ENCODE data around the gene SLIT1.

The SLIT1 gene

GRCh38 chr10:97220355-97220754 is 34.6 kb upstream of the SLIT1 start:
- H3K4me3 ChIP-seq (ENCODE audit: low read depth, low read length, poor library complexity, severe bottlenecking): no peak overlapping the region
- H3K9me2 ChIP-seq (ENCODE audit: low read depth, low read length): no peaks in the 10 kb centered on the region
- no peak overlapping the region for H3K4me2 ChIP-seq (ENCODE audit: low read length)
- H3K79me2 ChIP-seq (ENCODE audit: insufficient read depth, low read length): no peaks in the 10 kb centered on the region
- H4K20me1 ChIP-seq (ENCODE audit: insufficient read depth, low read length): no peaks in the 10 kb centered on the region
- TF ChIP-seq EZH2 (IDR thresholded peaks at IDR 0.05; ENCODE audit: borderline replicate concordance, low read length): no peak
- TF ChIP-seq, protein P1, sequence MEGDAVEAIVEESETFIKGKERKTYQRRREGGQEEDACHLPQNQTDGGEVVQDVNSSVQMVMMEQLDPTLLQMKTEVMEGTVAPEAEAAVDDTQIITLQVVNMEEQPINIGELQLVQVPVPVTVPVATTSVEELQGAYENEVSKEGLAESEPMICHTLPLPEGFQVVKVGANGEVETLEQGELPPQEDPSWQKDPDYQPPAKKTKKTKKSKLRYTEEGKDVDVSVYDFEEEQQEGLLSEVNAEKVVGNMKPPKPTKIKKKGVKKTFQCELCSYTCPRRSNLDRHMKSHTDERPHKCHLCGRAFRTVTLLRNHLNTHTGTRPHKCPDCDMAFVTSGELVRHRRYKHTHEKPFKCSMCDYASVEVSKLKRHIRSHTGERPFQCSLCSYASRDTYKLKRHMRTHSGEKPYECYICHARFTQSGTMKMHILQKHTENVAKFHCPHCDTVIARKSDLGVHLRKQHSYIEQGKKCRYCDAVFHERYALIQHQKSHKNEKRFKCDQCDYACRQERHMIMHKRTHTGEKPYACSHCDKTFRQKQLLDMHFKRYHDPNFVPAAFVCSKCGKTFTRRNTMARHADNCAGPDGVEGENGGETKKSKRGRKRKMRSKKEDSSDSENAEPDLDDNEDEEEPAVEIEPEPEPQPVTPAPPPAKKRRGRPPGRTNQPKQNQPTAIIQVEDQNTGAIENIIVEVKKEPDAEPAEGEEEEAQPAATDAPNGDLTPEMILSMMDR (IDR thresholded peaks at IDR 0.05; ENCODE audit: low read length): no peak
- H2AFZ ChIP-seq (ENCODE audit: low read length): no peak overlapping the region
- H3K9ac ChIP-seq (ENCODE audit: low read length): no peak overlapping the region
- no peak overlapping the region for H3K27ac ChIP-seq (ENCODE audit: low read depth, low read length, poor library complexity, severe bottlenecking)
- no peaks in the 10 kb centered on the region for H3K4me1 ChIP-seq (ENCODE audit: insufficient read depth, low read length, severe bottlenecking)
- no peaks in the 10 kb centered on the region for H3K36me3 ChIP-seq (ENCODE audit: insufficient read depth, low read length)
- H3F3A ChIP-seq (ENCODE audit: insufficient read depth, low read length): no peaks in the 10 kb centered on the region
- H3K9me3 ChIP-seq (ENCODE audit: low read length): no peaks in the 10 kb centered on the region
- no peaks in the 10 kb centered on the region for H3K27me3 ChIP-seq (ENCODE audit: insufficient read depth, low read length)

- H3K9me3 ChIP-seq (ENCODE audit: low read length): no peaks in the 10 kb centered on the region
- no peaks in the 10 kb centered on the region for H3K4me1 ChIP-seq (ENCODE audit: insufficient read depth, low read length, severe bottlenecking)
- no peaks in the 10 kb centered on the region for H4K20me1 ChIP-seq (ENCODE audit: insufficient read depth, low read length)
- no peak overlapping the region for H3K27ac ChIP-seq (ENCODE audit: low read depth, low read length, poor library complexity, severe bottlenecking)
- no peaks in the 10 kb centered on the region for H3K9me2 ChIP-seq (ENCODE audit: low read depth, low read length)
- H3F3A ChIP-seq (ENCODE audit: insufficient read depth, low read length): no peaks in the 10 kb centered on the region
- H3K4me2 ChIP-seq (ENCODE audit: low read length): no peak overlapping the region
- H3K79me2 ChIP-seq (ENCODE audit: insufficient read depth, low read length): no peaks in the 10 kb centered on the region
- no peaks in the 10 kb centered on the region for H3K36me3 ChIP-seq (ENCODE audit: insufficient read depth, low read length)
- no peaks in the 10 kb centered on the region for H3K27me3 ChIP-seq (ENCODE audit: insufficient read depth, low read length)
- H3K4me3 ChIP-seq (ENCODE audit: low read depth, low read length, poor library complexity, severe bottlenecking): no peak overlapping the region
- H2AFZ ChIP-seq (ENCODE audit: low read length): no peak overlapping the region
- H3K9ac ChIP-seq (ENCODE audit: low read length): no peak overlapping the region
- no peak for TF ChIP-seq EZH2 (IDR thresholded peaks at IDR 0.05; ENCODE audit: borderline replicate concordance, low read length)
- TF ChIP-seq, protein P1 (IDR thresholded peaks at IDR 0.05; ENCODE audit: low read length): no peak
Observed at GRCh38 chr10:97217299-97217698, 31.5 kb upstream of the SLIT1 start.

DNA sequence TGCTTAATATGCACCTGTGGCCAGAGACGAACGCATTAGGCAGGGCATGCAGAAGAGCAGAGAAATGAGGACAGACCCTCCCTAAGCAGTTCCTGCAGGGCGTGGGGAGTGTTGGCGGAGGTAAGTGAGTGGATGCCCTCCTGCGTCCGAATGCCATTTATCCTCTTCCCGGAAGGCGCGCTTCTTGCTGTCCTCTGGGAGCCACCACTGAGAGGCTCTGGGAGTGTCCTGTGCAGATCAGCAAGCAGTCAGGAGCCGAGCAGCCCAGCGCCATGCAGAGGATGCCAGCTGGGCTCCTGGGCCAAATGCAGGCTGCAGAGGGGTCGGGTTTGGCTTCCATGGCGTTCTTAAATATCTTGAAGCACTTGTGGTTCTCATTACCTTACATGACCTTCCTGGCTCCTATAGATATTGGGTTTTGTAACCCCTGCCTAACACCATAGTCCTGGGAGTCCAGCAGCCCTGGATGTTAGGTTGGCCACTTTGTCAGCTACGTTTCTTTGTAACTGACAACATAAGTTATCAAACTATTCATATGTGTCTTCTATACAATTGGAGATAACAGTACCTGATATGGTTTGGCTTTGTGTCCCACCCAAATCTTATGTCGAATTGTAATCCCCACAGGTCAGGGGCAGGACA is 30.0 kb upstream of the SLIT1 start:
- H2AFZ ChIP-seq (ENCODE audit: low read length): no peak overlapping the region
- no peak overlapping the region for H3K9ac ChIP-seq (ENCODE audit: low read length)
- H3K4me1 ChIP-seq (ENCODE audit: insufficient read depth, low read length, severe bottlenecking): no peaks in the 10 kb centered on the region
- no peaks in the 10 kb centered on the region for H4K20me1 ChIP-seq (ENCODE audit: insufficient read depth, low read length)
- no peak overlapping the region for H3K27ac ChIP-seq (ENCODE audit: low read depth, low read length, poor library complexity, severe bottlenecking)
- no peak overlapping the region for H3K4me2 ChIP-seq (ENCODE audit: low read length)
- H3K36me3 ChIP-seq (ENCODE audit: insufficient read depth, low read length): no peaks in the 10 kb centered on the region
- no peak overlapping the region for H3K4me3 ChIP-seq (ENCODE audit: low read depth, low read length, poor library complexity, severe bottlenecking)
- H3K9me2 ChIP-seq (ENCODE audit: low read depth, low read length): no peaks in the 10 kb centered on the region
- no peaks in the 10 kb centered on the region for H3K9me3 ChIP-seq (ENCODE audit: low read length)
- no peaks in the 10 kb centered on the region for H3K79me2 ChIP-seq (ENCODE audit: insufficient read depth, low read length)
- H3K27me3 ChIP-seq (ENCODE audit: insufficient read depth, low read length): no peaks in the 10 kb centered on the region
- H3F3A ChIP-seq (ENCODE audit: insufficient read depth, low read length): no peaks in the 10 kb centered on the region
- TF ChIP-seq, protein P1 (IDR thresholded peaks at IDR 0.05; ENCODE audit: low read length): no peak
- no peak for TF ChIP-seq EZH2 (IDR thresholded peaks at IDR 0.05; ENCODE audit: borderline replicate concordance, low read length)
